IPS-NIHi7 (cell line): ENCODE results near the gene MKLN1.

Source experiments
- DNase-seq: peaks from one replicate; pipeline ENCODE4 v3.0.0; 2012; ENCODE audit warnings: mixed read lengths; ENCODE audit errors: extremely low spot score

MKLN1 gene

GRCh38 chr7:131466735-131467365, 139.2 kb downstream of the MKLN1 start:
- DNase-seq, result no peak

GRCh38 chr7:131467788-131468187, 140.1 kb downstream of the MKLN1 start:
- DNase-seq, result no peak

- no peak for DNase-seq
These were observed 143.8 kb downstream of the MKLN1 start for GRCh38 chr7:131471250-131472004.

- DNase-seq, result no peak
These were observed 149.1 kb downstream of the MKLN1 start for GRCh38 chr7:131476740-131477139.

GRCh38 chr7:131480384-131481315, 153.0 kb downstream of the MKLN1 start:
- no peak for DNase-seq

- no peak for DNase-seq
These were observed 155.1 kb downstream of the MKLN1 start for GRCh38 chr7:131482800-131483199.

GRCh38 chr7:131483586-131483985, 155.9 kb downstream of the MKLN1 start:
- no peak for DNase-seq

GRCh38 chr7:131486346-131486745, 158.7 kb downstream of the MKLN1 start:
- DNase-seq, result no peak

- DNase-seq, result no peak
These were observed 159.5 kb downstream of the MKLN1 start for GRCh38 chr7:131487217-131487616.

GRCh38 chr7:131488361-131488760, 160.7 kb downstream of the MKLN1 start:
- DNase-seq, result no peak

- DNase-seq, result no peak
These were observed 161.5 kb downstream of the MKLN1 start for GRCh38 chr7:131489196-131489595.

- DNase-seq, result no peak
These were observed 162.2 kb downstream of the MKLN1 start for GRCh38 chr7:131489881-131490280.

- no peak for DNase-seq
These were observed 165.4 kb downstream of the MKLN1 start for GRCh38 chr7:131493081-131493480.

- DNase-seq, result no peak
These were observed 165.9 kb downstream of the MKLN1 start for GRCh38 chr7:131493581-131493980.

- no peak for DNase-seq
These were observed 166.5 kb downstream of the MKLN1 start for GRCh38 chr7:131494182-131494581.

GRCh38 chr7:131495669-131496498, 168.2 kb downstream of the MKLN1 start:
- no peak for DNase-seq

GRCh38 chr7:131497454-131497853, 169.8 kb downstream of the MKLN1 start:
- DNase-seq, result no peak

GRCh38 chr7:131498237-131498885, 170.7 kb downstream of the MKLN1 start:
- no peak for DNase-seq

- DNase-seq, result no peak
These were observed 172.1 kb downstream of the MKLN1 start for GRCh38 chr7:131499801-131500200.

GRCh38 chr7:131500357-131500756, 172.7 kb downstream of the MKLN1 start:
- DNase-seq, result no peak

- no peak for DNase-seq
These were observed 173.7 kb downstream of the MKLN1 start for GRCh38 chr7:131501422-131501821.
